K562 (cell line): ENCODE measurements around the gene CMSS1. TPM values are rescaled to one million over a fixed set of nuclear protein-coding genes. Genes with fewer than 3 reads are reported as not detected.

ENCODE experiments used
- ATAC-seq: fragments of 200-7000 bp; cut with Tn5 transposase; 3 replicates; pipeline ENCODE4 v1.9.1; 2020; ENCODE audit warnings: moderate library complexity
- BruUV-seq: library from RNA; stranded (reverse); fragments of 400-500 nt; replicated peaks from 2 replicates; lab custom pipeline; 2021; lab: Mats Ljungman, UMichigan
- CTCF ChIA-PET: fragments of 300-600 bp; formaldehyde crosslinking; extraction: SDS; loops from one replicate; lab custom pipeline; 2021; ENCODE audit warnings: low intra/inter-chr PET ratio; lab: Yijun Ruan, JAX
- POLR2A ChIA-PET: fragments of 300-600, 350-650 bp; sonication (Branson Sonifier 250); formaldehyde crosslinking; extraction: SDS; loops from one replicate; lab custom pipeline; 2021; ENCODE audit warnings: antibody characterized with exemption, inconsistent platforms; lab: Yijun Ruan, JAX
- DNase-seq, 4 experiments: peaks; one replicate each; pipeline versions ENCODE4 v3.0.0 to v3.0.0-alpha.2; 2011 to 2018; ENCODE audit warnings: low spot score in 3 of 4, mixed read lengths in 3 of 4; ENCODE audit errors: extremely low read depth in 1 of 4
- FAIRE-seq: peaks from 2 replicates; lab custom pipeline; 2011; peaks lifted over from hg19 to GRCh38; lab: Jason Lieb, UNC
- H2AFZ ChIP-seq: 2 replicates; pipeline ENCODE4 v1.6.0; 2011; ENCODE audit warnings: low read depth, low read length, control low read depth, inconsistent platforms
- H3K27ac ChIP-seq: fragments of 200-600 bp; 3 replicates; pipeline ENCODE4 v1.8.0; 2011; ENCODE audit warnings: low read depth, mild to moderate bottlenecking, control low read depth, inconsistent platforms, low read length, moderate library complexity, mixed read lengths; ENCODE audit errors: extremely low read depth
- H3K27me3 ChIP-seq, 2 experiments: fragments of 300-600 bp in 1 of 2; 2 replicates in 1 of 2; 3 replicates in 1 of 2; pipeline versions ENCODE4 v1.6.0 to v1.8.0; 2011; ENCODE audit warnings: inconsistent platforms in 2 of 2, low read length in 2 of 2, mild to moderate bottlenecking in 1 of 2, mixed read lengths in 1 of 2, moderate library complexity in 1 of 2; ENCODE audit not compliant: control insufficient read depth in 2 of 2, insufficient read depth in 2 of 2
- H3K36me3 ChIP-seq: fragments of 300-600 bp; 3 replicates; pipeline ENCODE4 v1.8.0; 2011; ENCODE audit warnings: mild to moderate bottlenecking, low read length, inconsistent platforms; ENCODE audit not compliant: control insufficient read depth, insufficient read depth
- H3K4me1 ChIP-seq, 2 experiments: fragments of 200-600 bp in 1 of 2; replicated peaks in 1 of 2; 2 replicates in 1 of 2; 3 replicates in 1 of 2; pipeline versions ENCODE4 v1.5.1 to v1.8.0; 2011; ENCODE audit warnings: inconsistent platforms in 2 of 2, low read length in 2 of 2, mild to moderate bottlenecking in 1 of 2, mixed read lengths in 1 of 2, moderate library complexity in 1 of 2; ENCODE audit not compliant: control insufficient read depth in 2 of 2, insufficient read depth in 2 of 2
- H3K4me2 ChIP-seq: 2 replicates; pipeline ENCODE4 v1.6.1; 2011; ENCODE audit warnings: low read length, control low read depth, inconsistent platforms, mixed read lengths; ENCODE audit not compliant: insufficient read depth
- H3K4me3 ChIP-seq: fragments of 200-600 bp; sonication (generic), shearing (Covaris generic); 2 replicates; pipeline ENCODE4 v1.5.1; 2016; ENCODE audit warnings: control low read depth, inconsistent platforms
- H3K79me2 ChIP-seq: fragments of 200-600 bp; 3 replicates; pipeline ENCODE4 v1.8.0; 2011; ENCODE audit warnings: low read length, inconsistent platforms; ENCODE audit not compliant: control insufficient read depth, insufficient read depth
- H3K9ac ChIP-seq, 2 experiments: 2 replicates each; pipeline versions ENCODE4 v1.6.0 to v1.6.1; 2011; ENCODE audit warnings: low read depth in 2 of 2, low read length in 2 of 2, control low read depth in 1 of 2, inconsistent platforms in 1 of 2, mild to moderate bottlenecking in 1 of 2, mixed read lengths in 1 of 2; ENCODE audit not compliant: insufficient read depth in 1 of 2
- H3K9me1 ChIP-seq: one replicate; pipeline ENCODE4 v1.6.0; 2011; ENCODE audit warnings: inconsistent platforms, mild to moderate bottlenecking, low read length, moderate library complexity; ENCODE audit not compliant: control insufficient read depth, insufficient read depth
- H3K9me3 ChIP-seq: replicated peaks from 2 replicates; pipeline ENCODE4 v1.5.1; 2011; ENCODE audit warnings: low read depth, low read length, inconsistent platforms; ENCODE audit not compliant: control insufficient read depth, insufficient read depth
- H4K20me1 ChIP-seq: replicated peaks from 2 replicates; pipeline ENCODE4 v1.6.1; 2011; ENCODE audit warnings: low read length, inconsistent platforms, mixed read lengths; ENCODE audit not compliant: control insufficient read depth, insufficient read depth
- DIDO1 ChIP-seq: fragments of 450-650 bp; IDR thresholded peaks from 2 replicates; pipeline ENCODE4 v1.6.1; 2016; ENCODE audit warnings: low read depth, missing biosample characterization, missing genetic modification characterization
- GATAD2A ChIP-seq: fragments of 450-650 bp; IDR thresholded peaks from 2 replicates; pipeline ENCODE4 v1.6.1; 2017
- KDM1A ChIP-seq, 2 experiments: fragments of 450-650 bp; IDR thresholded peaks; 2 replicates each; pipeline ENCODE4 v1.6.1; 2016; ENCODE audit warnings: mild to moderate bottlenecking in 2 of 2
- NEUROD1 ChIP-seq: fragments of 150-350 bp; IDR thresholded peaks from 2 replicates; pipeline ENCODE4 v1.6.1; 2014; ENCODE audit warnings: borderline replicate concordance, low read length, low read depth; ENCODE audit not compliant: partially characterized antibody
- TEAD2 ChIP-seq: fragments of 450-650 bp; IDR thresholded peaks from 2 replicates; pipeline ENCODE4 v1.6.1; 2016; ENCODE audit warnings: missing genetic modification characterization, control low read depth, missing compliant biosample characterization
- ZNF324 ChIP-seq: fragments of 250-450 bp; sonication (Bioruptor Pico); IDR thresholded peaks from 2 replicates; pipeline ENCODE4 v1.4.0; 2020; ENCODE audit warnings: mild to moderate bottlenecking
- ZNF384 ChIP-seq: IDR thresholded peaks from 2 replicates; pipeline ENCODE4 v1.6.1; 2012; ENCODE audit warnings: low read depth, low read length, improper control_type of control experiment
- ZNF583 ChIP-seq: fragments of 250-450 bp; sonication (Bioruptor Pico); IDR thresholded peaks from 2 replicates; pipeline ENCODE4 v1.4.0; 2020
- WGBS: fragments of 100-300 bp; shearing (Covaris generic); methylation state at CpG from one replicate; pipeline ENCODE4 v1.1.6; 2016; ENCODE audit warnings: low coverage, mixed read lengths; ENCODE audit not compliant: insufficient coverage; ENCODE audit errors: missing lambda C conversion rate; 5-methylcytosine and 5-hydroxymethylcytosine counted together
- in situ Hi-C: fragments of 300-500 bp; cut with MboI; formaldehyde crosslinking; loops from 4 replicates; pipeline ENCODE4 v1.15.0; 2018; ENCODE audit warnings: inconsistent platforms, mixed read lengths
- intact Hi-C: fragments of 100-400 bp; cut with micrococcal nuclease; formaldehyde crosslinking; loops from 2 replicates; pipeline ENCODE4 v1.14.2; 2022
- polyA plus RNA-seq, 8 experiments: library from polyadenylated mRNA; depleted of rRNA in 4 of 8; stranded (reverse) in 5 of 8; unstranded in 3 of 8; fragments of >200 nt; fragmentation: Nextera tagmentation in 2 of 8; fragmentation: Illumina TruSeq in 1 of 8; extraction: Ambion mirVana in 2 of 8; extraction: Trizol in 1 of 8; gene quantifications; 2 replicates each; pipeline versions ENCODE4 v1.2.1 to v1.2.3, GENCODE V29; 2011 to 2014; ENCODE audit warnings: inconsistent platforms in 1 of 8, missing spikeins in 1 of 8
- total RNA-seq, 7 experiments: library from RNA; depleted of rRNA in 6 of 7; stranded (reverse); fragments of >200 nt in 6 of 7; fragmentation: Illumina TruSeq in 2 of 7; extraction: Trizol in 2 of 7; gene quantifications; 2 replicates each; pipeline versions ENCODE4 v1.2.1 to v1.2.3, GENCODE V29; 2011 to 2021; ENCODE audit warnings: low replicate concordance in 1 of 7
- TF ChIP-seq, protein P1 (sequence below): fragments of 450-650 bp; formaldehyde crosslinking; IDR thresholded peaks from 2 replicates; pipeline ENCODE4 v1.4.0; 2020; ENCODE audit warnings: mild to moderate bottlenecking, moderate library complexity

Gene CMSS1
- total and polyA plus RNA-seq, 9 of the 15 experiments (the other 6 are each of a cell fraction or from before 2014, with no cell fraction given) = 46.9 to 109 (median 72.3) TPM

GRCh38 chr3:99974989-99975388 lies 157.3 kb downstream of the CMSS1 start:
- in situ Hi-C loops = no loop called here
- ATAC-seq (no peak), DNase-seq (no peak), FAIRE-seq (no peak)
- Histone ChIP-seq H3K4me2 (no peak overlapping the region), H3K79me2 (no peaks in the 10 kb centered on the region; the same call in 2 of the 3 replicates), H3K36me3 (no peaks in the 10 kb centered on the region), H3K4me1 (no peaks in the 10 kb centered on the region), H3K27me3 (no peaks in the 10 kb centered on the region), H2AFZ (no peak overlapping the region), H3K9ac (no peak overlapping the region), H3K4me3 (no peak overlapping the region), H3K27ac (no peak overlapping the region), H3K9me1 (no peaks in the 10 kb centered on the region), H4K20me1 (no peaks in the 10 kb centered on the region), H3K9me3 (no peaks in the 10 kb centered on the region)
- BruUV-seq = no TSS peak
- TF ChIP-seq GATAD2A (no peak), DIDO1 (tag) (no peak), NEUROD1 (no peak)
- CTCF ChIA-PET = no interaction called here
- intact Hi-C loops = no loop called here
- 84% methylated on average over 2 of the region's 2 CpGs for WGBS
- POLR2A ChIA-PET = no interaction called here

- ChIA-PET CTCF (no interaction called here), POLR2A (no interaction called here)
- Histone ChIP-seq H3K4me3 (no peak overlapping the region), H3K27me3 (no peaks in the 10 kb centered on the region), H3K27ac (no peak overlapping the region), H3K36me3 (no peaks in the 10 kb centered on the region), H4K20me1 (no peaks in the 10 kb centered on the region), H3K9me1 (no peaks in the 10 kb centered on the region), H3K4me1 (no peaks in the 10 kb centered on the region), H3K4me2 (no peak overlapping the region), H3K9me3 (no peaks in the 10 kb centered on the region), H3K9ac (no peak overlapping the region), H3K79me2 (no peaks in the 10 kb centered on the region; the same call in 2 of the 3 replicates)
- BruUV-seq = no TSS peak
- no peak for ATAC-seq
- intact Hi-C loops = no loop called here
- DNase-seq = no peak
- in situ Hi-C loops = no loop called here
- no peak for FAIRE-seq
- TF ChIP-seq TEAD2 (tag) (no peak), KDM1A (IDR thresholded peaks at IDR 0.05) (no peak), ZNF384 (no peak), ZNF324 (no peak), ZNF583 (CRISPR knock-in tag) (no peak)
- TF ChIP-seq, protein P1, sequence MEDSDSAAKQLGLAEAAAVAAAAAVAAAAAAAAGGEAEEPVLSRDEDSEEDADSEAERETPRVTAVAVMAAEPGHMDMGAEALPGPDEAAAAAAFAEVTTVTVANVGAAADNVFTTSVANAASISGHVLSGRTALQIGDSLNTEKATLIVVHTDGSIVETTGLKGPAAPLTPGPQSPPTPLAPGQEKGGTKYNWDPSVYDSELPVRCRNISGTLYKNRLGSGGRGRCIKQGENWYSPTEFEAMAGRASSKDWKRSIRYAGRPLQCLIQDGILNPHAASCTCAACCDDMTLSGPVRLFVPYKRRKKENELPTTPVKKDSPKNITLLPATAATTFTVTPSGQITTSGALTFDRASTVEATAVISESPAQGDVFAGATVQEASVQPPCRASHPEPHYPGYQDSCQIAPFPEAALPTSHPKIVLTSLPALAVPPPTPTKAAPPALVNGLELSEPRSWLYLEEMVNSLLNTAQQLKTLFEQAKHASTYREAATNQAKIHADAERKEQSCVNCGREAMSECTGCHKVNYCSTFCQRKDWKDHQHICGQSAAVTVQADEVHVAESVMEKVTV = no peak
- TF ChIP-seq, all 486 proteins: peak for 0
- no peak overlapping the region for H2AFZ ChIP-seq
Measured at GRCh38 chr3:99976584-99976983, 158.9 kb downstream of the CMSS1 start.
